ENCODE measurements around the gene PCDHGA8.
"Not testable (repeated sequence)": the region's sequence is repeated elsewhere in the genome, so short reads cannot be mapped to it uniquely, and the experiment has no call there.

Gene PCDHGA8

DNA sequence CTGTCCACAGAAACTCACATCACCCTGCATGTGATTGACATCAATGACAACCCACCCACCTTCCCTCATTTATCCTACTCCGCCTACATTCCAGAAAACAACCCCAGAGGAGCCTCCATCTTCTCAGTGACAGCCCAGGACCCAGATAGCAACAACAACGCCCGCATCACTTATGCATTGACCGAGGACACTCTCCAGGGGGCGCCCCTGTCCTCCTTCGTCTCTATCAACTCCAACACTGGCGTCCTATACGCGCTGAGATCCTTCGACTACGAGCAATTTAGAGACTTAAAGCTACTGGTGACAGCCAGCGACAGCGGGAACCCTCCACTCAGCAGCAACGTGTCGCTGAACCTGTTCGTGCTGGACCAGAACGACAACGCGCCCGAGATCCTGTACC, 47.1 kb upstream of the PCDHGA8 start:
- no peak overlapping the region for H2BK5ac ChIP-seq (ENCODE audit: low read depth, low read length, poor library complexity)
- peaks cover 0 to 2% of the 10 kb centered on the region in 2 experiments for H3K36me3 ChIP-seq (ENCODE audit: control insufficient read depth in 1 of 2, insufficient read depth in 2 of 2, low read length in 2 of 2)
- no peak overlapping the region for H4K8ac ChIP-seq (ENCODE audit: low read depth, low read length)
- whole genome bisulfite sequencing (ENCODE audit: extremely low coverage, insufficient coverage, insufficient read length): no CpG with 5 or more reads among the region's 20 CpGs
- H3K79me1 ChIP-seq (ENCODE audit: low read length): no peaks in the 10 kb centered on the region
- no peak overlapping the region for H3K14ac ChIP-seq (ENCODE audit: low read length)
- no peak overlapping the region for H2AFZ ChIP-seq (ENCODE audit: insufficient read depth, low read length, poor library complexity)
- no peak overlapping the region for H3K23ac ChIP-seq (ENCODE audit: low read length)
- no peak overlapping the region for H3K18ac ChIP-seq (ENCODE audit: low read length)
- H3K9ac ChIP-seq (ENCODE audit: low read length): no peak overlapping the region
- no peak overlapping the region for H2BK12ac ChIP-seq (ENCODE audit: low read length)
- H2BK120ac ChIP-seq (ENCODE audit: insufficient read depth, low read length, poor library complexity): no peak overlapping the region
- no peak for DNase-seq
- no peak overlapping the region for H2AK5ac ChIP-seq (ENCODE audit: low read length)
- no peak overlapping the region for H3K27ac ChIP-seq (ENCODE audit: low read depth, low read length)
- peaks cover 14% of the 10 kb centered on the region for H3K9me3 ChIP-seq (ENCODE audit: insufficient read depth, low read depth, low read length)
- H3K79me2 ChIP-seq (ENCODE audit: control insufficient read depth, insufficient read depth, low read length, poor library complexity): no peaks in the 10 kb centered on the region
- no peaks in the 10 kb centered on the region for H3K4me1 ChIP-seq (ENCODE audit: control insufficient read depth in 1 of 2, insufficient read depth in 2 of 2, low read length in 2 of 2)
- H3K4me3 ChIP-seq (ENCODE audit: low read depth, low read length): peak overlapping the region; percentile 44
- no peak overlapping the region for H4K91ac ChIP-seq (ENCODE audit: low read depth, low read length)
- H3K4ac ChIP-seq (ENCODE audit: low read depth, low read length): no peak overlapping the region
- no peak overlapping the region for H3K4me2 ChIP-seq (ENCODE audit: low read length)
- H3K27me3 ChIP-seq (ENCODE audit: insufficient read depth, low read length): no peaks in the 10 kb centered on the region
- H4K12ac ChIP-seq (ENCODE audit: low read depth, low read length): no peak overlapping the region

DNA sequence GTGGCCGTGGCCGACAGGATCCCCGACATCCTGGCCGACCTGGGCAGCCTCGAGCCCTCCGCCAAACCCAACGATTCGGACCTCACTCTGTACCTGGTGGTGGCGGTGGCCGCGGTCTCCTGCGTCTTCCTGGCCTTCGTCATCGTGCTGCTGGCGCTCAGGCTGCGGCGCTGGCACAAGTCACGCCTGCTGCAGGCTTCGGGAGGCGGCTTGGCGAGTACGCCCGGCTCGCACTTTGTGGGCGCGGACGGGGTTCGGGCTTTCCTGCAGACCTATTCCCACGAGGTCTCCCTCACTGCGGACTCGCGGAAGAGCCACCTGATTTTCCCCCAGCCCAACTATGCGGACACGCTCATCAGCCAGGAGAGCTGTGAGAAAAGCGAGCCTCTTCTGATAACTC, 46.4 kb upstream of the PCDHGA8 start:
- H3K14ac ChIP-seq (ENCODE audit: low read length); H3K4ac ChIP-seq (ENCODE audit: low read depth, low read length); H3K4me3 ChIP-seq (ENCODE audit: low read depth, low read length); H3K23ac ChIP-seq (ENCODE audit: low read length); H3K18ac ChIP-seq (ENCODE audit: low read length); H3K4me2 ChIP-seq (ENCODE audit: low read length); H3K79me2 ChIP-seq (ENCODE audit: control insufficient read depth, insufficient read depth, low read length, poor library complexity); H2BK12ac ChIP-seq (ENCODE audit: low read length); H2AK5ac ChIP-seq (ENCODE audit: low read length); H3K36me3 ChIP-seq (ENCODE audit: control insufficient read depth in 1 of 2, insufficient read depth in 2 of 2, low read length in 2 of 2); DNase-seq; H3K9ac ChIP-seq (ENCODE audit: low read length); H2BK120ac ChIP-seq (ENCODE audit: insufficient read depth, low read length, poor library complexity); H2BK5ac ChIP-seq (ENCODE audit: low read depth, low read length, poor library complexity); H4K91ac ChIP-seq (ENCODE audit: low read depth, low read length); H3K79me1 ChIP-seq (ENCODE audit: low read length); H3K27me3 ChIP-seq (ENCODE audit: insufficient read depth, low read length); H2AFZ ChIP-seq (ENCODE audit: insufficient read depth, low read length, poor library complexity); H4K12ac ChIP-seq (ENCODE audit: low read depth, low read length); H3K27ac ChIP-seq (ENCODE audit: low read depth, low read length); H4K8ac ChIP-seq (ENCODE audit: low read depth, low read length); H3K4me1 ChIP-seq (ENCODE audit: control insufficient read depth in 1 of 2, insufficient read depth in 2 of 2, low read length in 2 of 2): not testable (repeated sequence)
- H3K9me3 ChIP-seq (ENCODE audit: insufficient read depth, low read depth, low read length): peaks cover 14% of the 10 kb centered on the region
- WGBS (ENCODE audit: extremely low coverage, insufficient coverage, insufficient read length): no CpG with 5 or more reads among the region's 35 CpGs

DNA sequence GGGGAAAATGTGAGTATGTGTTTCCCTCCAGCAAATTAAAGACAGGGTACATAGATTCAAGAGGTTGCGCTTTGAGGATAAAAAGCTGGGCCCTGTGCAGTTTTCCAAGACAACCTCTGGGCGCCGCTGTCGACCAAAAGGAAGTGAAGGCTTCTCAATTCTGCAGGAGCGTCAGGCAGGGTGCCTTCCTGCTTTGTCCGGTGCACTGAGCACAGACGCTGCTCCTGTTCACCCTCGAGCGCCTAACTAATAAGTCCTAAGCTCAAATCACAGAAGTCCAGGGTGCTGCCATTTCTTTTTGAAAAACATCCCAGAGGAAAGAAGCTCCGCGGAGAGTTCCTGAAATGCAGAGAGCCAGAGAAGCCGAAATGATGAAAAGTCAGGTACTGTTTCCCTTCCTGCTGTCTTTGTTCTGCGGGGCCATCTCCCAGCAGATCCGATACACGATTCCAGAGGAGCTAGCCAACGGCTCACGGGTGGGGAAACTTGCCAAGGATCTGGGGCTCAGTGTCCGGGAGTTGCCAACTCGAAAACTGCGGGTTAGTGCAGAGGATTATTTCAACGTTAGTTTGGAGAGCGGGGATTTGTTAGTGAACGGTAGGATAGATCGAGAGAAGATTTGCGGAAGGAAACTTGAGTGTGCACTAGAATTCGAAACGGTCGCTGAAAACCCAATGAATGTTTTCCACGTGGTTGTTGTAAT, 42.4 kb upstream of the PCDHGA8 start, which contains the start of gene PCDHGB1:
Gene PCDHGB1 (plus strand): TSS at position 183 of the 703 bp plus-strand sequence. CDS start 162 bp downstream, at position 345.
- 100% methylated on average over 7 of the region's 29 CpGs for WGBS (ENCODE audit: extremely low coverage, insufficient coverage, insufficient read length)

DNA sequence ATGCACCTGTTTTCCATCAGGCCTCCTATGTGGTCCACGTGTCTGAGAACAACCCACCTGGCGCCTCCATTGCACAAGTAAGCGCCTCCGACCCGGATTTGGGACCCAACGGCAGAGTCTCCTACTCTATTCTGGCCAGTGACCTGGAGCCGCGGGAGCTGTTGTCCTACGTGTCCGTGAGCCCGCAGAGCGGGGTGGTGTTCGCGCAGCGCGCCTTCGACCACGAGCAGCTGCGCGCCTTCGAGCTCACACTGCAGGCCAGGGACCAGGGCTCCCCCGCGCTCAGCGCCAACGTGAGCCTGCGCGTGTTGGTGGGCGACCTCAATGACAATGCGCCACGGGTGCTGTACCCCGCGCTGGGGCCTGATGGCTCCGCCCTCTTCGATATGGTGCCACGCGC, 40.8 kb upstream of the PCDHGA8 start:
- Histone ChIP-seq H2AFZ (ENCODE audit: insufficient read depth, low read length, poor library complexity) (no peak overlapping the region), H4K8ac (ENCODE audit: low read depth, low read length) (no peak overlapping the region), H2BK5ac (ENCODE audit: low read depth, low read length, poor library complexity) (no peak overlapping the region)

More for the DNA sequence above, 42.4 kb upstream of the PCDHGA8 start, which contains the start of gene PCDHGB1:
- Histone ChIP-seq H3K36me3 (ENCODE audit: control insufficient read depth in 1 of 2, insufficient read depth in 2 of 2, low read length in 2 of 2) (peaks cover 0 to 4% of the 10 kb centered on the region in 2 experiments), H3K4me3 (ENCODE audit: low read depth, low read length) (no peak within 1 kb of the TSS), H3K14ac (ENCODE audit: low read length) (no peak within 1 kb of the TSS), H3K27me3 (ENCODE audit: insufficient read depth, low read length) (no peaks in the 10 kb centered on the region), H4K8ac (ENCODE audit: low read depth, low read length) (no peak within 1 kb of the TSS), H3K18ac (ENCODE audit: low read length) (no peak within 1 kb of the TSS), H3K79me2 (ENCODE audit: control insufficient read depth, insufficient read depth, low read length, poor library complexity) (no peaks in the 10 kb centered on the region), H2AK5ac (ENCODE audit: low read length) (no peak within 1 kb of the TSS), H3K27ac (ENCODE audit: low read depth, low read length) (no peak within 1 kb of the TSS), H3K4me2 (ENCODE audit: low read length) (peak within 1 kb of the TSS; percentile 39), H3K23ac (ENCODE audit: low read length) (no peak within 1 kb of the TSS), H2BK120ac (ENCODE audit: insufficient read depth, low read length, poor library complexity) (no peak within 1 kb of the TSS), H3K9me3 (ENCODE audit: insufficient read depth, low read depth, low read length) (peaks cover 21% of the 10 kb centered on the region), H3K9ac (ENCODE audit: low read length) (no peak within 1 kb of the TSS), H2BK12ac (ENCODE audit: low read length) (no peak within 1 kb of the TSS), H4K12ac (ENCODE audit: low read depth, low read length) (peak within 1 kb of the TSS; percentile 84), H3K4ac (ENCODE audit: low read depth, low read length) (no peak within 1 kb of the TSS), H3K79me1 (ENCODE audit: low read length) (no peaks in the 10 kb centered on the region), H2BK5ac (ENCODE audit: low read depth, low read length, poor library complexity) (peak within 1 kb of the TSS; percentile 27), H4K91ac (ENCODE audit: low read depth, low read length) (no peak within 1 kb of the TSS), H3K4me1 (ENCODE audit: control insufficient read depth in 1 of 2, insufficient read depth in 2 of 2, low read length in 2 of 2) (no peaks in the 10 kb centered on the region), H2AFZ (ENCODE audit: insufficient read depth, low read length, poor library complexity) (peak within 1 kb of the TSS; percentile 85)
- DNase-seq: peak in 1 of 2 donors; percentile 7

More for the DNA sequence above, 40.8 kb upstream of the PCDHGA8 start:
- WGBS (ENCODE audit: extremely low coverage, insufficient coverage, insufficient read length): no CpG with 5 or more reads among the region's 36 CpGs
- H3K18ac ChIP-seq (ENCODE audit: low read length): no peak overlapping the region
- H3K23ac ChIP-seq (ENCODE audit: low read length): no peak overlapping the region
- H3K79me1 ChIP-seq (ENCODE audit: low read length): no peaks in the 10 kb centered on the region
- no peak for DNase-seq
- no peak overlapping the region for H3K4ac ChIP-seq (ENCODE audit: low read depth, low read length)
- no peaks in the 10 kb centered on the region for H3K27me3 ChIP-seq (ENCODE audit: insufficient read depth, low read length)
- H3K36me3 ChIP-seq (ENCODE audit: control insufficient read depth in 1 of 2, insufficient read depth in 2 of 2, low read length in 2 of 2): peaks cover 0 to 4% of the 10 kb centered on the region in 2 experiments
- H3K4me1 ChIP-seq (ENCODE audit: control insufficient read depth in 1 of 2, insufficient read depth in 2 of 2, low read length in 2 of 2): no peaks in the 10 kb centered on the region
- H4K12ac ChIP-seq (ENCODE audit: low read depth, low read length): no peak overlapping the region
- peaks cover 23% of the 10 kb centered on the region for H3K9me3 ChIP-seq (ENCODE audit: insufficient read depth, low read depth, low read length)
- no peaks in the 10 kb centered on the region for H3K79me2 ChIP-seq (ENCODE audit: control insufficient read depth, insufficient read depth, low read length, poor library complexity)
- no peak overlapping the region for H3K9ac ChIP-seq (ENCODE audit: low read length)
- H2BK12ac ChIP-seq (ENCODE audit: low read length): no peak overlapping the region
- H2AK5ac ChIP-seq (ENCODE audit: low read length): no peak overlapping the region
- H3K4me2 ChIP-seq (ENCODE audit: low read length): no peak overlapping the region
- H4K91ac ChIP-seq (ENCODE audit: low read depth, low read length): no peak overlapping the region
- no peak overlapping the region for H2BK120ac ChIP-seq (ENCODE audit: insufficient read depth, low read length, poor library complexity)
- H3K27ac ChIP-seq (ENCODE audit: low read depth, low read length): no peak overlapping the region
- no peak overlapping the region for H3K4me3 ChIP-seq (ENCODE audit: low read depth, low read length)
- H3K14ac ChIP-seq (ENCODE audit: low read length): no peak overlapping the region
